Measurements from ENCODE around the gene GRID2. TPM values are rescaled to one million over a fixed set of nuclear protein-coding genes. Genes with fewer than 3 reads are reported as not detected.

Gene GRID2
- polyA plus RNA-seq, 1 donor (not counting 4 experiments of a cell fraction or from before 2014, with no cell fraction given): not detected

DNA sequence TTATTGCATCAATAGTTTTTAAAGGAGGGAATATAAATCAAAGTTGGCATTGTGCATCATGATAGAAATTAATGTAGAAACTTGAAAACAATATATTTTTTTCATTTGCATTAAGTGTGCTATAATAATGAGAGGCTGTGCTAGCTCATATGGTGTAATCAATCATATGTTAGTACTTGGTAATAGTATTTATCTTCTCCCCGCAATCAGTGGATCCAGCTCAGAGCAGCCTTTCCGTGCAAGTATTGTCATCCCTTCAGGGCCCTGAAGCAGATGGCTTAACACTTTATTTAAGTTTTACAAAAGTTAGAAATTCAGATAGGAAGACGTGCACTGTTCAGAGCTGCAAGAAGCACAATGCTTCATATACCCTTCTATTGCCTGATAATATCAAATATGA is 908.5 kb downstream of the GRID2 start:
- Histone ChIP-seq H3K36me3 (ENCODE audit: control insufficient read depth in 2 of 2, extremely low read depth in 1 of 2, insufficient read depth in 2 of 2, low read length in 2 of 2) (no peaks in the 10 kb centered on the region), H3K9me3 (ENCODE audit: control insufficient read depth, low read depth, low read length) (no peaks in the 10 kb centered on the region), H3K27me3 (ENCODE audit: control insufficient read depth, extremely low read depth, insufficient read depth, low read length) (no peaks in the 10 kb centered on the region), H3K27ac (ENCODE audit: control insufficient read depth, insufficient read depth, low read length) (no peak overlapping the region), H3K4me3 (ENCODE audit: control insufficient read depth in 2 of 3, extremely low read depth in 1 of 3, insufficient read depth in 2 of 3, low read depth in 1 of 3, low read length in 3 of 3) (no peak overlapping the region), H3K4me2 (ENCODE audit: control insufficient read depth, extremely low read depth, insufficient read depth, low read depth, low read length) (no peak overlapping the region), H2AFZ (ENCODE audit: control insufficient read depth, low read length) (no peak overlapping the region), H4K20me1 (ENCODE audit: control insufficient read depth, extremely low read depth, insufficient read depth, low read length) (no peaks in the 10 kb centered on the region), H3K9ac (ENCODE audit: control insufficient read depth, extremely low read depth, insufficient read depth, low read length) (no peak overlapping the region), H3K4me1 (ENCODE audit: control insufficient read depth, extremely low read depth, insufficient read depth, low read length) (no peaks in the 10 kb centered on the region), H3K9me1 (ENCODE audit: control insufficient read depth, extremely low read depth, insufficient read depth, low read length) (no peaks in the 10 kb centered on the region), H3K79me2 (ENCODE audit: control insufficient read depth, insufficient read depth, low read length) (no peaks in the 10 kb centered on the region)
- no peak for TF ChIP-seq EZH2 (IDR thresholded peaks at IDR 0.05; ENCODE audit: low read length)
- TF ChIP-seq, protein P1, sequence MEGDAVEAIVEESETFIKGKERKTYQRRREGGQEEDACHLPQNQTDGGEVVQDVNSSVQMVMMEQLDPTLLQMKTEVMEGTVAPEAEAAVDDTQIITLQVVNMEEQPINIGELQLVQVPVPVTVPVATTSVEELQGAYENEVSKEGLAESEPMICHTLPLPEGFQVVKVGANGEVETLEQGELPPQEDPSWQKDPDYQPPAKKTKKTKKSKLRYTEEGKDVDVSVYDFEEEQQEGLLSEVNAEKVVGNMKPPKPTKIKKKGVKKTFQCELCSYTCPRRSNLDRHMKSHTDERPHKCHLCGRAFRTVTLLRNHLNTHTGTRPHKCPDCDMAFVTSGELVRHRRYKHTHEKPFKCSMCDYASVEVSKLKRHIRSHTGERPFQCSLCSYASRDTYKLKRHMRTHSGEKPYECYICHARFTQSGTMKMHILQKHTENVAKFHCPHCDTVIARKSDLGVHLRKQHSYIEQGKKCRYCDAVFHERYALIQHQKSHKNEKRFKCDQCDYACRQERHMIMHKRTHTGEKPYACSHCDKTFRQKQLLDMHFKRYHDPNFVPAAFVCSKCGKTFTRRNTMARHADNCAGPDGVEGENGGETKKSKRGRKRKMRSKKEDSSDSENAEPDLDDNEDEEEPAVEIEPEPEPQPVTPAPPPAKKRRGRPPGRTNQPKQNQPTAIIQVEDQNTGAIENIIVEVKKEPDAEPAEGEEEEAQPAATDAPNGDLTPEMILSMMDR (optimal IDR thresholded peaks at IDR 0.05 in 1 of 3, IDR thresholded peaks at IDR 0.05 in 1 of 3, conservative IDR thresholded peaks at IDR 0.05 in 1 of 3; ENCODE audit: extremely low read depth in 1 of 3, insufficient read depth in 2 of 3, low read length in 3 of 3): no peak
- dilution Hi-C loops (cut with MboI; ENCODE audit: extremely low pct_ligation_motif_present, low sequenced_read_pairs): no loop called here
- FAIRE-seq: no peak
- no peak for DNase-seq (ENCODE audit: low read depth, low spot score)

- Histone ChIP-seq H4K20me1 (ENCODE audit: control insufficient read depth, extremely low read depth, insufficient read depth, low read length) (no peaks in the 10 kb centered on the region), H3K36me3 (ENCODE audit: control insufficient read depth in 2 of 2, extremely low read depth in 1 of 2, insufficient read depth in 2 of 2, low read length in 2 of 2) (no peaks in the 10 kb centered on the region), H3K27ac (ENCODE audit: control insufficient read depth, insufficient read depth, low read length) (no peak overlapping the region), H3K4me3 (ENCODE audit: control insufficient read depth in 2 of 3, extremely low read depth in 1 of 3, insufficient read depth in 2 of 3, low read depth in 1 of 3, low read length in 3 of 3) (no peak overlapping the region), H3K27me3 (ENCODE audit: control insufficient read depth, extremely low read depth, insufficient read depth, low read length) (no peaks in the 10 kb centered on the region), H3K79me2 (ENCODE audit: control insufficient read depth, insufficient read depth, low read length) (no peaks in the 10 kb centered on the region), H3K4me2 (ENCODE audit: control insufficient read depth, extremely low read depth, insufficient read depth, low read depth, low read length) (no peak overlapping the region), H3K9me1 (ENCODE audit: control insufficient read depth, extremely low read depth, insufficient read depth, low read length) (no peaks in the 10 kb centered on the region), H3K9me3 (ENCODE audit: control insufficient read depth, low read depth, low read length) (no peaks in the 10 kb centered on the region), H2AFZ (ENCODE audit: control insufficient read depth, low read length) (no peak overlapping the region), H3K9ac (ENCODE audit: control insufficient read depth, extremely low read depth, insufficient read depth, low read length) (no peak overlapping the region), H3K4me1 (ENCODE audit: control insufficient read depth, extremely low read depth, insufficient read depth, low read length) (no peaks in the 10 kb centered on the region)
- DNase-seq (ENCODE audit: low read depth, low spot score) (no peak), FAIRE-seq (no peak)
- no peak for TF ChIP-seq EZH2 (IDR thresholded peaks at IDR 0.05; ENCODE audit: low read length)
- TF ChIP-seq, protein P1 (optimal IDR thresholded peaks at IDR 0.05 in 1 of 3, IDR thresholded peaks at IDR 0.05 in 1 of 3, conservative IDR thresholded peaks at IDR 0.05 in 1 of 3; ENCODE audit: extremely low read depth in 1 of 3, insufficient read depth in 2 of 3, low read length in 3 of 3): no peak
- dilution Hi-C loops (cut with MboI; ENCODE audit: extremely low pct_ligation_motif_present, low sequenced_read_pairs): no loop called here
Measured at GRCh38 chr4:93216646-93217045, 912.9 kb downstream of the GRID2 start.
